H9 (cell line): ENCODE results near the gene TRMU. TPM values are rescaled to one million over a fixed set of nuclear protein-coding genes. Genes with fewer than 3 reads are reported as not detected.

Source experiments
- DNase-seq: peaks from one replicate; pipeline ENCODE4 v3.0.0-alpha.2; 2017
- H2AFZ ChIP-seq: one replicate; pipeline ENCODE4 v1.6.1; 2013; ENCODE audit warnings: mild to moderate bottlenecking, low read length, control low read depth, moderate library complexity
- H2AK5ac ChIP-seq: 2 replicates; pipeline ENCODE4 v1.6.1; 2013; ENCODE audit warnings: low read length, control low read depth, mixed read lengths; ENCODE audit not compliant: insufficient read length
- H2BK120ac ChIP-seq: one replicate; pipeline ENCODE4 v1.6.1; 2013; ENCODE audit warnings: low read depth, mild to moderate bottlenecking, low read length, control low read depth, inconsistent platforms; ENCODE audit not compliant: poor library complexity, severe bottlenecking
- H2BK12ac ChIP-seq: 2 replicates; pipeline ENCODE4 v1.6.1; 2013; ENCODE audit warnings: low read length, control low read depth, mixed read lengths, low read depth; ENCODE audit not compliant: insufficient read length
- H2BK15ac ChIP-seq: 2 replicates; pipeline ENCODE4 v1.6.1; 2013; ENCODE audit warnings: low read depth, low read length, control low read depth
- H2BK20ac ChIP-seq: one replicate; pipeline ENCODE4 v1.6.1; 2013; ENCODE audit warnings: low read depth, mild to moderate bottlenecking, low read length, control low read depth, inconsistent platforms; ENCODE audit not compliant: poor library complexity, severe bottlenecking
- H2BK5ac ChIP-seq: 2 replicates; pipeline ENCODE4 v1.6.1; 2013; ENCODE audit warnings: low read length, control low read depth, mixed read lengths; ENCODE audit not compliant: insufficient read length
- H3K14ac ChIP-seq: 2 replicates; pipeline ENCODE4 v1.6.1; 2013; ENCODE audit warnings: low read length, control low read depth; ENCODE audit not compliant: insufficient read depth
- H3K18ac ChIP-seq: 2 replicates; pipeline ENCODE4 v1.6.1; 2013; ENCODE audit warnings: low read depth, mild to moderate bottlenecking, mixed read lengths, low read length, control low read depth; ENCODE audit not compliant: insufficient read length
- H3K23ac ChIP-seq: 2 replicates; pipeline ENCODE4 v1.6.1; 2013; ENCODE audit warnings: low read length, control low read depth, mixed read lengths, low read depth; ENCODE audit not compliant: insufficient read length
- H3K23me2 ChIP-seq: 2 replicates; pipeline ENCODE4 v1.6.1; 2013; ENCODE audit warnings: low read depth, mild to moderate bottlenecking, mixed read lengths, low read length, control low read depth; ENCODE audit not compliant: insufficient read length, poor library complexity, severe bottlenecking
- H3K27ac ChIP-seq: 2 replicates; pipeline ENCODE4 v1.5.1; 2013; ENCODE audit warnings: low read length, control low read depth, mixed read lengths, low read depth; ENCODE audit not compliant: insufficient read length
- H3K27me3 ChIP-seq: 2 replicates; pipeline ENCODE4 v1.6.1; 2013; ENCODE audit warnings: low read length, control low read depth, inconsistent platforms; ENCODE audit not compliant: insufficient read depth
- H3K4ac ChIP-seq: 2 replicates; pipeline ENCODE4 v1.6.1; 2013; ENCODE audit warnings: low read depth, mild to moderate bottlenecking, control low read depth, inconsistent platforms, low read length, moderate library complexity
- H3K4me1 ChIP-seq: 2 replicates; pipeline ENCODE4 v1.6.1; 2013; ENCODE audit warnings: low read length, control low read depth, inconsistent platforms; ENCODE audit not compliant: insufficient read depth
- H3K4me2 ChIP-seq: 2 replicates; pipeline ENCODE4 v1.6.1; 2013; ENCODE audit warnings: low read length, control low read depth, mixed read lengths; ENCODE audit not compliant: insufficient read length, insufficient read depth
- H3K56ac ChIP-seq: 2 replicates; pipeline ENCODE4 v1.6.1; 2013; ENCODE audit warnings: low read depth, mild to moderate bottlenecking, mixed read lengths, low read length, control low read depth; ENCODE audit not compliant: insufficient read length
- H3K79me1 ChIP-seq: 2 replicates; pipeline ENCODE4 v1.6.1; 2013; ENCODE audit warnings: low read depth, mild to moderate bottlenecking, moderate library complexity, low read length, control low read depth, inconsistent platforms; ENCODE audit not compliant: insufficient read depth, poor library complexity, severe bottlenecking
- H3K79me2 ChIP-seq: 2 replicates; pipeline ENCODE4 v1.6.1; 2013; ENCODE audit warnings: low read length, control low read depth, inconsistent platforms; ENCODE audit not compliant: insufficient read depth
- H3K9ac ChIP-seq: 2 replicates; pipeline ENCODE4 v1.6.1; 2013; ENCODE audit warnings: low read length, control low read depth, mixed read lengths; ENCODE audit not compliant: insufficient read length; ENCODE audit errors: extremely low read depth
- H3K9me3 ChIP-seq: one replicate; pipeline ENCODE4 v1.6.1; 2013; ENCODE audit warnings: low read depth, low read length, inconsistent platforms; ENCODE audit not compliant: control insufficient read depth
- H3T11ph ChIP-seq: one replicate; pipeline ENCODE4 v1.6.1; 2013; ENCODE audit warnings: mild to moderate bottlenecking, low read length, control low read depth, inconsistent platforms
- H4K20me1 ChIP-seq: one replicate; pipeline ENCODE4 v1.6.1; 2013; ENCODE audit not compliant: control insufficient read depth, insufficient read length, insufficient read depth
- H4K5ac ChIP-seq: 2 replicates; pipeline ENCODE4 v1.6.1; 2013; ENCODE audit warnings: low read depth, mild to moderate bottlenecking, mixed read lengths, low read length, control low read depth; ENCODE audit not compliant: insufficient read length
- H4K8ac ChIP-seq: replicated peaks from 2 replicates; pipeline ENCODE4 v1.6.1; 2013; ENCODE audit warnings: low read length, control low read depth, mixed read lengths, low read depth; ENCODE audit not compliant: insufficient read length
- H4K91ac ChIP-seq: 2 replicates; pipeline ENCODE4 v1.6.1; 2013; ENCODE audit warnings: low read depth, mild to moderate bottlenecking, moderate library complexity, mixed read lengths, low read length, control low read depth; ENCODE audit not compliant: insufficient read length
- H3K27ac Mint-ChIP-seq, 3 experiments: 2 replicates in 2 of 3; 3 replicates in 1 of 3; pipeline ENCODE4 v1.8.0; 2020 to 2021; ENCODE audit warnings: mixed read lengths in 3 of 3, mild to moderate bottlenecking in 1 of 3, moderate library complexity in 1 of 3
- H3K27me3 Mint-ChIP-seq: 2 replicates; pipeline ENCODE4 v1.8.0; 2021; ENCODE audit warnings: low read depth, mild to moderate bottlenecking, moderate library complexity, mixed read lengths
- H3K36me3 Mint-ChIP-seq, 3 experiments: 2 replicates in 2 of 3; 3 replicates in 1 of 3; pipeline ENCODE4 v1.8.0; 2020 to 2021; ENCODE audit warnings: low read depth in 3 of 3, mixed read lengths in 3 of 3; ENCODE audit not compliant: insufficient read depth in 1 of 3
- H3K4me1 Mint-ChIP-seq, 2 experiments: 2 replicates each; pipeline ENCODE4 v1.8.0; 2020; ENCODE audit warnings: mixed read lengths in 2 of 2
- H3K4me3 Mint-ChIP-seq, 2 experiments: 2 replicates in 1 of 2; 3 replicates in 1 of 2; pipeline ENCODE4 v1.8.0; 2020 to 2021; ENCODE audit warnings: mild to moderate bottlenecking in 2 of 2, mixed read lengths in 2 of 2, moderate library complexity in 1 of 2
- H3K9me3 Mint-ChIP-seq, 2 experiments: 2 replicates in 1 of 2; 3 replicates in 1 of 2; pipeline ENCODE4 v1.8.0; 2020; ENCODE audit warnings: mild to moderate bottlenecking in 2 of 2, mixed read lengths in 2 of 2, moderate library complexity in 1 of 2
- CTCF ChIP-seq: fragments of 200-600 bp; sonication (generic); conservative IDR thresholded peaks from 3 replicates; pipeline ENCODE4 v1.8.0; 2021; ENCODE audit warnings: antibody characterized with exemption, mild to moderate bottlenecking
- WGBS: extraction: QIAGEN DNeasy Blood & Tissue Kit; methylation state at CpG from one replicate; pipeline ENCODE4 v1.1.7; 2013; ENCODE audit warnings: missing lambda C conversion rate, low lambda C conversion rate, mixed read lengths; ENCODE audit not compliant: insufficient read length; ENCODE audit errors: extremely low coverage; 5-methylcytosine and 5-hydroxymethylcytosine counted together
- total RNA-seq: library from RNA; stranded (reverse); gene quantifications from 2 replicates; pipeline ENCODE4 v1.2.1, GENCODE V29; 2021

Gene TRMU
- total RNA-seq, 1 experiment from 2014 or later: 86.3 TPM

DNA sequence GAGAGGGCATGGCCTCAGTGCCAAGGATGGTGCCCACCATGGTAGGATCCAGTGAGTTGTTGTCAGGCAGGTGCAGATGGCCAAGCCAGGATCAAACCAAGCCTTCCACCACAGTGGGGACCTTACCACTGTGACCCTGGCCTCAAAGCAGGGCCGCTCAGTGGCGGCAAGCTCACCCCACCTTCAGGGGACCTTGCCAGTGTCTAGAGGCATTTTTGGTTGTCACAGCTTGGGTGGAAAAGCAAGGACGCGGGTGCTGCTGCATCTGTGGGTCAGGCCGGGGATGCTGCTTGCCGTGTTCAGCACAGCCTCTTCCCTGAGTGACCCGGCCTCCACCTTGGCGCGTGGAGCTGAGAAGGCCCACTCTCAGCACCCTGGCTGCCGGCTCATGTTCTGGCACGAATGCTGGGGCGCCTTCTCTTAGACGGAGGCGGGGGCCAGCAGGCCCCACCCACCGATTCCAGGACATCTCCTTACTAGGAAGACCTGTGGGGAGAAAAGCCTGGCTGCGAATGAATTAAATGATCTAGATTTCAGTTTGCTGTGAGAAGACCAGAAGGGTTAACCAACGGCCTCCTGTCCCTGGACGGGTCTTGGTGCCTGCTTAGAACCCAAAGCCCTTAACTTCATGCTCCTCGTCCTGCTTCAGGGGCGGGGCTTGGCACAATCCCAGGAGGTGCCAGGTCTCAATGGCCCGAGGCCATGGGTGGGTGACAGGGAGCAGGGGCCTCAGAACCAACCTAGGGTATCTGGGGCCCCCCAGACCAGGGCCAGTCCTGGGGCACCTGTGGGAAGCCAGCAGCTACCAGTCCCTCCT lies 18.9 kb downstream of the TRMU start:
- Histone ChIP-seq H3K9ac (no peak overlapping the region), H4K8ac (no peak overlapping the region), H3K23me2 (no peaks in the 10 kb centered on the region), H3K18ac (no peak overlapping the region), H2BK15ac (no peak overlapping the region), H3K27ac (no peak overlapping the region), H2BK120ac (no peak overlapping the region), H3K9me3 (no peaks in the 10 kb centered on the region), H2BK20ac (no peak overlapping the region), H3K79me1 (no peaks in the 10 kb centered on the region), H3K4me2 (no peak overlapping the region), H3K79me2 (no peaks in the 10 kb centered on the region), H3K4me1 (no peaks in the 10 kb centered on the region), H4K5ac (no peak overlapping the region), H4K91ac (no peak overlapping the region), H2AFZ (no peak overlapping the region), H4K20me1 (no peaks in the 10 kb centered on the region), H3K23ac (no peak overlapping the region), H3K14ac (no peak overlapping the region), H2BK5ac (no peak overlapping the region), H3K56ac (no peak overlapping the region), H3K4ac (no peak overlapping the region), H3K27me3 (no peaks in the 10 kb centered on the region), H2AK5ac (no peak overlapping the region), H3T11ph (no peak overlapping the region), H2BK12ac (no peak overlapping the region)
- H3K27ac Mint-ChIP-seq: no peak overlapping the region
- TF ChIP-seq CTCF: no peak
- no CpG with 5 or more reads among the region's 21 CpGs for WGBS
- H3K4me1 Mint-ChIP-seq: no peaks in the 10 kb centered on the region
- DNase-seq: peak; percentile 23
- H3K4me3 Mint-ChIP-seq: no peak overlapping the region
- peaks cover 0 to 2% of the 10 kb centered on the region in 2 experiments; a peak in 1 of 5 replicates for H3K9me3 Mint-ChIP-seq
- H3K27me3 Mint-ChIP-seq: no peaks in the 10 kb centered on the region
- H3K36me3 Mint-ChIP-seq: peaks cover 26 to 76% (median 61%) of the 10 kb centered on the region in 3 experiments; a peak in 6 of 7 replicates
